HepG2 (cell line): ENCODE measurements around the gene DGKD. TPM values are rescaled to one million over a fixed set of nuclear protein-coding genes. Genes with fewer than 3 reads are reported as not detected.

Experiments used
- ATAC-seq: fragments of 200-7000 bp; cut with Tn5 transposase; 3 replicates; pipeline ENCODE4 v1.9.1; 2020; ENCODE audit warnings: mild to moderate bottlenecking, moderate library complexity
- BruUV-seq: library from RNA; stranded (reverse); fragments of 400-500 nt; replicated peaks from 2 replicates; lab custom pipeline; 2021; lab: Mats Ljungman, UMichigan
- CTCF ChIA-PET: fragments of 300-600 bp; formaldehyde crosslinking; extraction: SDS; loops from one replicate; lab custom pipeline; 2021; ENCODE audit warnings: low total read pairs, inconsistent platforms, low intra/inter-chr PET ratio; lab: Yijun Ruan, JAX
- POLR2A ChIA-PET: fragments of 350-600 bp; sonication (Branson Sonifier 250); formaldehyde crosslinking; loops from one replicate; lab custom pipeline; 2020; ENCODE audit warnings: antibody characterized with exemption, inconsistent platforms; lab: Yijun Ruan, JAX
- DNase-seq: peaks from one replicate; pipeline ENCODE4 v3.0.0-alpha.2; 2015; ENCODE audit warnings: low spot score
- FAIRE-seq: peaks from 3 replicates; lab custom pipeline; 2011; peaks lifted over from hg19 to GRCh38; lab: Jason Lieb, UNC
- H2AFZ ChIP-seq: one replicate; pipeline ENCODE4 v1.6.1; 2011; ENCODE audit warnings: low read length, inconsistent platforms
- H3K27ac ChIP-seq: fragments of 300-600 bp; 3 replicates; pipeline ENCODE4 v1.8.0; 2011; ENCODE audit warnings: mixed run types, mild to moderate bottlenecking, mixed read lengths, low read length, inconsistent platforms; ENCODE audit not compliant: insufficient read depth; ENCODE audit errors: extremely low read length
- H3K27me3 ChIP-seq, 2 experiments: fragments of 200-600 bp in 1 of 2; 2 replicates in 1 of 2; 3 replicates in 1 of 2; pipeline versions ENCODE4 v1.6.0 to v1.8.0; 2011; ENCODE audit warnings: low read length in 2 of 2, mild to moderate bottlenecking in 2 of 2, moderate library complexity in 2 of 2, inconsistent platforms in 1 of 2; ENCODE audit not compliant: insufficient read depth in 2 of 2, control insufficient read depth in 1 of 2
- H3K36me3 ChIP-seq, 2 experiments: fragments of 200-600 bp in 1 of 2; replicated peaks in 1 of 2; 2 replicates in 1 of 2; 3 replicates in 1 of 2; pipeline versions ENCODE4 v1.5.1 to v1.8.0; 2011; ENCODE audit warnings: low read length in 2 of 2, inconsistent platforms in 1 of 2; ENCODE audit not compliant: insufficient read depth in 2 of 2, control insufficient read depth in 1 of 2
- H3K4me1 ChIP-seq: 2 replicates; pipeline ENCODE4 v1.5.1; 2012; ENCODE audit warnings: low read length, inconsistent platforms; ENCODE audit not compliant: insufficient read depth
- H3K4me2 ChIP-seq: 2 replicates; pipeline ENCODE4 v1.6.0; 2011; ENCODE audit warnings: low read depth, low read length, inconsistent platforms
- H3K4me3 ChIP-seq, 3 experiments: fragments of 200-600 bp in 1 of 3; sonication (generic), shearing (Covaris generic) in 1 of 3; replicated peaks in 1 of 3; 2 replicates each; pipeline ENCODE4 v1.5.1; 2011 to 2016; ENCODE audit warnings: low read length in 3 of 3, inconsistent platforms in 2 of 3, low read depth in 2 of 3, mild to moderate bottlenecking in 2 of 3, control low read depth in 1 of 3, mixed read lengths in 1 of 3; ENCODE audit not compliant: insufficient read depth in 1 of 3
- H3K79me2 ChIP-seq: one replicate; pipeline ENCODE4 v1.6.1; 2011; ENCODE audit warnings: low read length, inconsistent platforms; ENCODE audit not compliant: insufficient read depth
- H3K9ac ChIP-seq: 2 replicates; pipeline ENCODE4 v1.6.0; 2011; ENCODE audit warnings: mild to moderate bottlenecking, low read depth, low read length, inconsistent platforms; ENCODE audit not compliant: insufficient read depth
- H3K9me3 ChIP-seq: 2 replicates; pipeline ENCODE4 v1.5.1; 2012; ENCODE audit warnings: mild to moderate bottlenecking, low read length
- H4K20me1 ChIP-seq: 2 replicates; pipeline ENCODE4 v1.6.0; 2011; ENCODE audit warnings: inconsistent platforms, mild to moderate bottlenecking, low read length, moderate library complexity; ENCODE audit not compliant: insufficient read depth
- ATM ChIP-seq: fragments of 450-650 bp; IDR thresholded peaks from 2 replicates; pipeline ENCODE4 v1.7.1; 2017; ENCODE audit warnings: mild to moderate bottlenecking, borderline replicate concordance
- SIX1 ChIP-seq: sonication (generic); formaldehyde crosslinking; IDR thresholded peaks from 2 replicates; pipeline ENCODE4 v1.4.0; 2020; ENCODE audit warnings: missing genetic modification reagents, borderline replicate concordance
- U2AF2 ChIP-seq: fragments of 200-400 bp; formaldehyde crosslinking; IDR thresholded peaks from 2 replicates; pipeline ENCODE4 v1.6.1; 2017; ENCODE audit warnings: low read depth, mild to moderate bottlenecking, low read length
- ZFP36L2 ChIP-seq: sonication (generic); formaldehyde crosslinking; IDR thresholded peaks from 2 replicates; pipeline ENCODE4 v1.4.0; 2020; ENCODE audit warnings: missing genetic modification reagents
- ZFP90 ChIP-seq: sonication (generic); formaldehyde crosslinking; IDR thresholded peaks from 2 replicates; pipeline ENCODE4 v1.8.0; 2022; ENCODE audit warnings: missing genetic modification reagents, mild to moderate bottlenecking, inconsistent platforms, borderline replicate concordance
- ZNF160 ChIP-seq: sonication (generic); formaldehyde crosslinking; IDR thresholded peaks from 2 replicates; pipeline ENCODE4 v1.8.0; 2022; ENCODE audit warnings: mild to moderate bottlenecking, inconsistent platforms, missing genetic modification reagents
- ZNF20 ChIP-seq: sonication (generic); formaldehyde crosslinking; IDR thresholded peaks from 2 replicates; pipeline ENCODE4 v1.4.0; 2020; ENCODE audit warnings: mild to moderate bottlenecking, moderate library complexity, missing genetic modification reagents
- ZNF737 ChIP-seq: sonication (generic); formaldehyde crosslinking; IDR thresholded peaks from 2 replicates; pipeline ENCODE4 v1.5.0; 2020; ENCODE audit warnings: missing genetic modification reagents, mild to moderate bottlenecking, borderline replicate concordance
- ZNF749 ChIP-seq: sonication (generic); formaldehyde crosslinking; IDR thresholded peaks from 2 replicates; pipeline ENCODE4 v1.8.0; 2022; ENCODE audit warnings: mild to moderate bottlenecking, missing genetic modification reagents, moderate library complexity, borderline replicate concordance
- WGBS: methylation state at CpG from one replicate; pipeline ENCODE4 v1.1.6; 2017; ENCODE audit warnings: low lambda C conversion rate; 5-methylcytosine and 5-hydroxymethylcytosine counted together
- in situ Hi-C: cut with HindIII; loops from 2 replicates; pipeline ENCODE4 v1.10.0; 2017; ENCODE audit warnings: low pct_unique_long_range_greater_than_20kb; ENCODE audit not compliant: extremely low pct_ligation_motif_present
- intact Hi-C: fragments of 100-400 bp; cut with micrococcal nuclease; formaldehyde crosslinking; loops from one replicate; pipeline ENCODE4 v1.10.0; 2022; ENCODE audit not compliant: unreplicated experiment
- polyA plus RNA-seq, 8 experiments: library from polyadenylated mRNA; depleted of rRNA in 3 of 8; stranded (reverse) in 7 of 8; unstranded in 1 of 8; fragments of >200 nt; fragmentation: Illumina TruSeq in 4 of 8; extraction: Trizol in 4 of 8; gene quantifications; 2 replicates each; pipeline versions ENCODE4 v1.2.1 to v1.2.3, GENCODE V29; 2011 to 2016; ENCODE audit warnings: low read depth in 4 of 8, missing spikeins in 1 of 8, mixed read lengths in 1 of 8; ENCODE audit not compliant: insufficient read depth in 1 of 8
- total RNA-seq, 5 experiments: library from RNA; depleted of rRNA; stranded (reverse); fragments of >200 nt; fragmentation: Illumina TruSeq; extraction: Trizol; gene quantifications; 2 replicates each; pipeline ENCODE4 v1.2.3, GENCODE V29; 2016; ENCODE audit warnings: low read depth in 1 of 5
- TF ChIP-seq, protein P1 (sequence below): sonication (generic); formaldehyde crosslinking; IDR thresholded peaks from 2 replicates; pipeline ENCODE4 v1.8.1; 2022; ENCODE audit warnings: mild to moderate bottlenecking, missing genetic modification reagents
- TF ChIP-seq, protein P2 (sequence below): sonication (generic); formaldehyde crosslinking; IDR thresholded peaks from 2 replicates; pipeline ENCODE4 v1.5.1; 2020; ENCODE audit warnings: missing genetic modification reagents, mild to moderate bottlenecking, borderline replicate concordance

DGKD gene
- total and polyA plus RNA-seq, 2 of the 13 experiments (the other 11 are each of a cell fraction or from before 2014, with no cell fraction given): 24.5 to 33.2 TPM

DNA sequence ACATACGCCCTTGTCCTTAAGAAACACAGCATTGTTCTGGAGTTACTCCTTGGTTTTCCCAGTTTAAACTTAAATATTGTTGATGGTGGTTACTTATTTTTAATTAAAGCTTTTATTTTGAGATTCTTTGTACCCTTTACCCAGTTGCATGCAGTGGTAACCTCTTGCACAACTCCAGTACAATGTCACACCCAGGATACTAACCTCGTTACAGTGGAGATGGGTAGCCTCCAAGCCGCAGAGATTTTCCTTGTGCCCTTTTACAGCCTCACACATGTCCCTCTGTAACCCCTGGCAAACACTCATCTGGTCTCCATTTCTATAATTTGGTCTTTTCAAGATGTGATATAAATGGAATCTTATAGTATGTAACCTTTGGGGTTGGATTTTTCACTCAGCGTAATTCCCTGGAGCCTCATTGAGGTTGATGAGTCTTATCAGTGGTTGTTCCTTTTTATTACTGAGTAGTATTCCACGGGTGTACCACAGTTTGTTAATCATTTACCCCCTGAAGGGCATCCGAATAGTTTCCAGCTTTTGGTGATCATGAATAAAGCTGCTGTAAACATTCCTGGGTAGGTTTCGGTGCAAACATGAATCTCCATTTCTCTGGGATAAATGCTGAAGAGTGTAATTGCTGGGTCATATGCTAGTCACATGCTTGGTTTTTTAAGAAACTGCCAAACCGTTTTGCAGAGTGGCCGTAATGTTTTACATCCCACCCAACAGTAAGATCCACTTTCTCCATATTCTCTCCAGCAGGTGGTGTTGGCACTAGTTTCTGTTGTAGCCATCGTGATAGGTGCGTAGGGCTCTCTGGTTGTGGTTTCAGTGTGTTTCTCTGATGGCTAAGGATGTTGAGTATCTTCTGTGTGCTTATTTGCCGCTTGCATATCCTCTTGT, 68.6 kb downstream of the DGKD start:
- ATAC-seq (no peak), FAIRE-seq (no peak), DNase-seq (no peak)
- intact Hi-C loops: no loop called here
- ChIA-PET POLR2A (no interaction called here), CTCF (no interaction called here)
- BruUV-seq: no TSS peak
- in situ Hi-C loops: no loop called here
- Histone ChIP-seq H3K36me3 (no peaks in the 10 kb centered on the region; a peak in 1 of 5 replicates), H4K20me1 (0 out of 2 replicates have a peak, but pooled peaks cover 3% of the 10 kb centered on the region), H3K4me3 (no peak overlapping the region), H3K79me2 (peaks cover 20% of the 10 kb centered on the region), H2AFZ (no peak overlapping the region), H3K4me1 (peaks cover 17% of the 10 kb centered on the region), H3K4me2 (no peak overlapping the region), H3K27ac (no peak overlapping the region), H3K9me3 (no peaks in the 10 kb centered on the region), H3K27me3 (no peaks in the 10 kb centered on the region), H3K9ac (no peak overlapping the region)
- TF ChIP-seq ZNF737 (no peak), ZFP90 (CRISPR knock-in tag) (no peak)
- 92% methylated on average over 12 of the region's 12 CpGs for WGBS

DNA sequence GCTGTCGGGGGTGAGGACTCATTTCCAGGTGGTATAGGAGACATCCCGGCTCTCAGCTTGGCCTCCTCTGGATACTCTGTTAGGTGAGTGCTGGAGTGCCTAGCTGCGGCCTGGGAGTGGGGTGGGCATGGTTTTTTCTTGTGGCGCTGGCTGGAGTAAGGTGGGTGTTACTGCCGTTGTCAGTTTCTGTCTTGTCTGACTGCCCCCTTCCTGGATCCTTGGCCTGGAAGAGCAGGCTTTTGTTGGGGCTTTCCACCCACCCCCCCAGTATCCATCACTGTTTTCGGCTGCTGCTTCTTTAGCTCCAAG, 69.2 kb downstream of the DGKD start:
- 100% methylated on average over 6 of the region's 6 CpGs for WGBS
- TF ChIP-seq, protein P1, sequence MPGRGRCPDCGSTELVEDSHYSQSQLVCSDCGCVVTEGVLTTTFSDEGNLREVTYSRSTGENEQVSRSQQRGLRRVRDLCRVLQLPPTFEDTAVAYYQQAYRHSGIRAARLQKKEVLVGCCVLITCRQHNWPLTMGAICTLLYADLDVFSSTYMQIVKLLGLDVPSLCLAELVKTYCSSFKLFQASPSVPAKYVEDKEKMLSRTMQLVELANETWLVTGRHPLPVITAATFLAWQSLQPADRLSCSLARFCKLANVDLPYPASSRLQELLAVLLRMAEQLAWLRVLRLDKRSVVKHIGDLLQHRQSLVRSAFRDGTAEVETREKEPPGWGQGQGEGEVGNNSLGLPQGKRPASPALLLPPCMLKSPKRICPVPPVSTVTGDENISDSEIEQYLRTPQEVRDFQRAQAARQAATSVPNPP (CRISPR knock-in tag): no peak
- TF ChIP-seq, protein P2, sequence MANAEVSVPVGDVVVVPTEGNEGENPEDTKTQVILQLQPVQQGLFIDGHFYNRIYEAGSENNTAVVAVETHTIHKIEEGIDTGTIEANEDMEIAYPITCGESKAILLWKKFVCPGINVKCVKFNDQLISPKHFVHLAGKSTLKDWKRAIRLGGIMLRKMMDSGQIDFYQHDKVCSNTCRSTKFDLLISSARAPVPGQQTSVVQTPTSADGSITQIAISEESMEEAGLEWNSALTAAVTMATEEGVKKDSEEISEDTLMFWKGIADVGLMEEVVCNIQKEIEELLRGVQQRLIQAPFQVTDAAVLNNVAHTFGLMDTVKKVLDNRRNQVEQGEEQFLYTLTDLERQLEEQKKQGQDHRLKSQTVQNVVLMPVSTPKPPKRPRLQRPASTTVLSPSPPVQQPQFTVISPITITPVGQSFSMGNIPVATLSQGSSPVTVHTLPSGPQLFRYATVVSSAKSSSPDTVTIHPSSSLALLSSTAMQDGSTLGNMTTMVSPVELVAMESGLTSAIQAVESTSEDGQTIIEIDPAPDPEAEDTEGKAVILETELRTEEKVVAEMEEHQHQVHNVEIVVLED (CRISPR knock-in tag): no peak
- no peak for TF ChIP-seq ATM
- no peak for TF ChIP-seq ZNF160 (CRISPR knock-in tag)
- no peak for TF ChIP-seq SIX1 (CRISPR knock-in tag)
- TF ChIP-seq ZFP36L2 (CRISPR knock-in tag): no peak
- TF ChIP-seq ZNF749: no peak
- no peak for TF ChIP-seq U2AF2
- no peak for TF ChIP-seq ZNF20

More for the DNA sequence above, 69.2 kb downstream of the DGKD start:
- DNase-seq (no peak), FAIRE-seq (no peak), ATAC-seq (no peak)
- H3K4me1 ChIP-seq: peaks cover 17% of the 10 kb centered on the region
- no peak overlapping the region for H3K27ac ChIP-seq
- no peak overlapping the region for H2AFZ ChIP-seq
- H4K20me1 ChIP-seq: 0 out of 2 replicates have a peak, but pooled peaks cover 3% of the 10 kb centered on the region
- no peaks in the 10 kb centered on the region for H3K9me3 ChIP-seq
- ChIA-PET CTCF (no interaction called here), POLR2A (no interaction called here)
- intact Hi-C loops (no loop called here), in situ Hi-C loops (no loop called here)
- H3K9ac ChIP-seq: no peak overlapping the region
- no peak overlapping the region for H3K4me2 ChIP-seq
- H3K79me2 ChIP-seq: peaks cover 25% of the 10 kb centered on the region
- BruUV-seq: no TSS peak
- no peak overlapping the region for H3K4me3 ChIP-seq
- H3K27me3 ChIP-seq: no peaks in the 10 kb centered on the region
- H3K36me3 ChIP-seq: no peaks in the 10 kb centered on the region; a peak in 1 of 5 replicates
